Measurements from ENCODE around the gene MBNL1. TPM values are rescaled to one million over a fixed set of nuclear protein-coding genes. Genes with fewer than 3 reads are reported as not detected.

Gene MBNL1
- total and polyA plus RNA-seq, 2 of the 13 experiments (the other 11 are each of a cell fraction or from before 2014, with no cell fraction given) = 27.1 to 55.4 TPM

DNA sequence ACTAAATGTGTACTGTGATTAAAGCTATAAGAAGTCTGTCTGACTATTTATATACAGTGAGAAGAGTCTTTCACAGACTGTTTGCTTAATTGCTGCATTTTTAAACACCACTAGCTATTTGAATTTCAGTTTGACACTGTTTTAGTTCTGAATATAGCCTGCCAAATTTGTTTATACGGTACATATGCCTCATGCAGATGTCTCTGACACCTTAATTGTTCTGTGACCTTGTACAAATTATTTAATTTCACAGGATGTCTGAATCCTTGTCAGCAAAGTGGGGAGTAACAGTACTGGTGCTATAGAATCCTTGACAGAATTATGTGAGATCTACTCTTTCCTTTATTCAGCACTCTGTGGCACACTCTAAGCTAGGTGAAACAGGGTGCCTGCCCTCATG, 125.5 kb downstream of the MBNL1 start:
- intact Hi-C loops (cut with micrococcal nuclease; ENCODE audit: unreplicated experiment) = no loop called here
- CTCF ChIA-PET (ENCODE audit: low intra/inter-chr PET ratio, low total read pairs) = no interaction called here
- TF ChIP-seq, protein P1, sequence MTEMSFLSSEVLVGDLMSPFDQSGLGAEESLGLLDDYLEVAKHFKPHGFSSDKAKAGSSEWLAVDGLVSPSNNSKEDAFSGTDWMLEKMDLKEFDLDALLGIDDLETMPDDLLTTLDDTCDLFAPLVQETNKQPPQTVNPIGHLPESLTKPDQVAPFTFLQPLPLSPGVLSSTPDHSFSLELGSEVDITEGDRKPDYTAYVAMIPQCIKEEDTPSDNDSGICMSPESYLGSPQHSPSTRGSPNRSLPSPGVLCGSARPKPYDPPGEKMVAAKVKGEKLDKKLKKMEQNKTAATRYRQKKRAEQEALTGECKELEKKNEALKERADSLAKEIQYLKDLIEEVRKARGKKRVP (CRISPR knock-in tag; IDR thresholded peaks at IDR 0.05) = no peak
- TF ChIP-seq SUZ12 (IDR thresholded peaks at IDR 0.05; ENCODE audit: low read depth, low read length) = no peak
- no peak for TF ChIP-seq FOXP4 (CRISPR knock-in tag; IDR thresholded peaks at IDR 0.05)
- TF ChIP-seq ZFY (CRISPR knock-in tag; IDR thresholded peaks at IDR 0.05) = no peak
- no peak for TF ChIP-seq KLF16 (CRISPR knock-in tag; IDR thresholded peaks at IDR 0.05)
- no peak for TF ChIP-seq CENPT (CRISPR knock-in tag; IDR thresholded peaks at IDR 0.05; ENCODE audit: low read depth)
- no peak for TF ChIP-seq ZGPAT (CRISPR knock-in tag; IDR thresholded peaks at IDR 0.05)
- TF ChIP-seq ZNF382 (CRISPR knock-in tag; IDR thresholded peaks at IDR 0.05; ENCODE audit: borderline replicate concordance) = no peak
- TF ChIP-seq RAD51 (IDR thresholded peaks at IDR 0.05; ENCODE audit: borderline replicate concordance) = no peak
- no peak for TF ChIP-seq ATF1 (CRISPR knock-in tag; IDR thresholded peaks at IDR 0.05)
- TF ChIP-seq LBX2 (CRISPR knock-in tag; IDR thresholded peaks at IDR 0.05; ENCODE audit: borderline replicate concordance) = no peak
- no peak for TF ChIP-seq ZKSCAN5 (CRISPR knock-in tag; IDR thresholded peaks at IDR 0.05)
- no peak for TF ChIP-seq ZNF367 (CRISPR knock-in tag; IDR thresholded peaks at IDR 0.05; ENCODE audit: borderline replicate concordance)
- FAIRE-seq (no peak), DNase-seq (ENCODE audit: low spot score) (no peak), ATAC-seq (no peak)
- H3K9me3 ChIP-seq (ENCODE audit: low read length) = no peaks in the 10 kb centered on the region
- H3K27ac ChIP-seq (ENCODE audit: extremely low read length, insufficient read depth, low read length) = no peak overlapping the region
- no peak overlapping the region for H3K9ac ChIP-seq (ENCODE audit: insufficient read depth, low read depth, low read length)
- H3K27me3 ChIP-seq (ENCODE audit: control insufficient read depth in 1 of 2, insufficient read depth in 2 of 2, low read length in 2 of 2) = no peaks in the 10 kb centered on the region
- H3K36me3 ChIP-seq (replicated peaks in 1 of 2; ENCODE audit: control insufficient read depth in 1 of 2, insufficient read depth in 2 of 2, low read length in 2 of 2) = peaks cover 2 to 5% of the 10 kb centered on the region in 2 experiments; a peak in 1 of 5 replicates
- in situ Hi-C loops (cut with HindIII; ENCODE audit: extremely low pct_ligation_motif_present, low pct_unique_long_range_greater_than_20kb) = no loop called here
- H3K79me2 ChIP-seq (ENCODE audit: insufficient read depth, low read length) = peaks cover 27% of the 10 kb centered on the region
- BruUV-seq (replicated peaks) = no TSS peak
- WGBS (ENCODE audit: low lambda C conversion rate) = 94% methylated on average over 1 of the region's 1 CpG
- peaks cover 27% of the 10 kb centered on the region for H3K4me1 ChIP-seq (ENCODE audit: insufficient read depth, low read length)
- H3K4me3 ChIP-seq (replicated peaks in 1 of 3; ENCODE audit: insufficient read depth in 1 of 3, low read depth in 2 of 3, low read length in 3 of 3) = no peak overlapping the region
- POLR2A ChIA-PET = no interaction called here
- H3K4me2 ChIP-seq (ENCODE audit: low read depth, low read length) = no peak overlapping the region
- no peak overlapping the region for H2AFZ ChIP-seq (ENCODE audit: low read length)
- H4K20me1 ChIP-seq (ENCODE audit: insufficient read depth, low read length) = no peaks in the 10 kb centered on the region
